Ishikawa (cell line): ENCODE data around the gene FAP.
A peak's percentile ranks its signal among the peaks of the same experiment; 100 is the strongest.

ENCODE experiments used
- CEBPB ChIP-seq: IDR thresholded peaks from 2 replicates; pipeline ENCODE4 v1.6.1; 2012
- CREB1 ChIP-seq: IDR thresholded peaks from 2 replicates; pipeline ENCODE4 v1.6.1; 2012; ENCODE audit warnings: low read depth
- EGR1 ChIP-seq: IDR thresholded peaks from 2 replicates; pipeline ENCODE4 v1.6.1; 2012
- EP300 ChIP-seq: IDR thresholded peaks from 2 replicates; pipeline ENCODE4 v1.6.1; 2012; ENCODE audit warnings: borderline replicate concordance
- FOXM1 ChIP-seq: IDR thresholded peaks from 2 replicates; pipeline ENCODE4 v1.6.1; 2012; ENCODE audit warnings: low read depth, borderline replicate concordance
- NFIC ChIP-seq: IDR thresholded peaks from 2 replicates; pipeline ENCODE4 v1.6.1; 2012
- RAD21 ChIP-seq: IDR thresholded peaks from 2 replicates; pipeline ENCODE4 v1.6.1; 2012; ENCODE audit warnings: low read depth
- TAF1 ChIP-seq: IDR thresholded peaks from 2 replicates; pipeline ENCODE4 v1.6.1; 2012; ENCODE audit warnings: low read depth, mild to moderate bottlenecking
- TCF12 ChIP-seq: IDR thresholded peaks from 2 replicates; pipeline ENCODE4 v1.6.1; 2012; ENCODE audit warnings: low read depth
- TEAD4 ChIP-seq: IDR thresholded peaks from 2 replicates; pipeline ENCODE4 v1.6.1; 2012
- ZBTB7A ChIP-seq: IDR thresholded peaks from 2 replicates; pipeline ENCODE4 v1.6.1; 2012; ENCODE audit warnings: low read depth
- TF ChIP-seq, protein P1 (sequence below): IDR thresholded peaks from 2 replicates; pipeline ENCODE4 v1.6.1; 2012
- TF ChIP-seq, protein P2 (sequence below): IDR thresholded peaks from 2 replicates; pipeline ENCODE4 v1.6.1; 2012
- TF ChIP-seq, protein P3 (sequence below): IDR thresholded peaks from 2 replicates; pipeline ENCODE4 v1.6.1; 2012; ENCODE audit warnings: low read depth, mild to moderate bottlenecking

FAP gene

DNA sequence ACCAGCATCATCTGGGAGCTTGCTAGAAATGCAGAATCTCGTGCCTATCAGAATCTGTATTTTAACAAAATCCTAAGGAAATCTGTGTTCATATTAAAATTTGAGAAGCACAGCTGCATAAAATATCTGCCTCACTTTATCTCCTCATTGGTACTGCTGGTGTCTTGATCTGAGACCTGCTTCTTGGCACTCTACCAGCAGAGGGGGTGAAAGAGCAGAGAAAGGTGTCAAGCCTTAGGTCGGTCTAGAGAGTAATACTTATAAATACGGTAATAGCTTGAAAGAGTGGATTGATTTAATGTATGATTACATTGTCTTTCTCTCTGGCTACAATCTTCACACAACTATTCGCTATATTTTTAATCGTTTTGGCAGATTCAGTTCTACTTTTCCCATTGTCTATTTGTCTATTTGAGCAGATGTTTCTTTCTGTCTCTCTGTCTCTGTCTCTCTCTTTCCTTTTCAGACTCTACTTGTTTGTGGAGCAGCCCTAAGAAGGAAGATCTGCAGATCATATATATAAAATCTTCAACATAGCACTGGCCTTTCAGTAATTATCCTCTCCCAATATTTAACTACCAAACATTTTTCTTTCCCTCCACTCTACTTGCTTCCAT is 89.5 kb downstream of the FAP start:
- TF ChIP-seq ZBTB7A, result no peak
- peak; percentile 62; the same call in 1 of the 2 replicates for TF ChIP-seq RAD21
- TF ChIP-seq, protein P1, sequence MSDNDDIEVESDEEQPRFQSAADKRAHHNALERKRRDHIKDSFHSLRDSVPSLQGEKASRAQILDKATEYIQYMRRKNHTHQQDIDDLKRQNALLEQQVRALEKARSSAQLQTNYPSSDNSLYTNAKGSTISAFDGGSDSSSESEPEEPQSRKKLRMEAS, result no peak

DNA sequence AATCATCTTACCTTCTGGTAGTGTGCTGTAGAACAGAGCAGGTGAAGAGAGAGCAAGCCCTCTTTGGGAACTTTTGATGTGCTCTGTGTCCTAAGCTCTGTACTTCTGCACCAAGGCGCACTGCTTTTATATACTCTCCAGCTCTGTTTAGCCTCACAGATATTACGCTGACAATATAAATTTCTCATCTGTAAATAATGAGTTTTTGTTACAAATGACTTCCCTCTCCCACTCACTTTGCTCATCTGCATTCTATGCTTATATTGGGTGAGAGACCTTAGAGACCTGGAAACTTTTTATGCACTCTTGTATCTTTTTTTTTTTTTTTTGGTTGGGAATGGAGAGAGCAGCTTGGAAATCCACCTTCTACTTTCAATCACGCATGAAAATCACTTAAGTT is 91.1 kb downstream of the FAP start, which contains the start of gene GCG:
Gene GCG, minus strand, starts transcription at position 101 of the 400 bp plus-strand sequence. CDS start 3,069 bp downstream, outside the sequence.
- TF ChIP-seq RAD21 (no peak), CREB1 (no peak), EP300 (no peak), TAF1 (no peak), TCF12 (no peak), EGR1 (no peak), FOXM1 (no peak), CEBPB (no peak), NFIC (no peak), ZBTB7A (no peak), TEAD4 (no peak)
- TF ChIP-seq, protein P1, result no peak
- TF ChIP-seq, protein P2, sequence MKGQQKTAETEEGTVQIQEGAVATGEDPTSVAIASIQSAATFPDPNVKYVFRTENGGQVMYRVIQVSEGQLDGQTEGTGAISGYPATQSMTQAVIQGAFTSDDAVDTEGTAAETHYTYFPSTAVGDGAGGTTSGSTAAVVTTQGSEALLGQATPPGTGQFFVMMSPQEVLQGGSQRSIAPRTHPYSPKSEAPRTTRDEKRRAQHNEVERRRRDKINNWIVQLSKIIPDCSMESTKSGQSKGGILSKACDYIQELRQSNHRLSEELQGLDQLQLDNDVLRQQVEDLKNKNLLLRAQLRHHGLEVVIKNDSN, result no peak
- TF ChIP-seq, protein P3, sequence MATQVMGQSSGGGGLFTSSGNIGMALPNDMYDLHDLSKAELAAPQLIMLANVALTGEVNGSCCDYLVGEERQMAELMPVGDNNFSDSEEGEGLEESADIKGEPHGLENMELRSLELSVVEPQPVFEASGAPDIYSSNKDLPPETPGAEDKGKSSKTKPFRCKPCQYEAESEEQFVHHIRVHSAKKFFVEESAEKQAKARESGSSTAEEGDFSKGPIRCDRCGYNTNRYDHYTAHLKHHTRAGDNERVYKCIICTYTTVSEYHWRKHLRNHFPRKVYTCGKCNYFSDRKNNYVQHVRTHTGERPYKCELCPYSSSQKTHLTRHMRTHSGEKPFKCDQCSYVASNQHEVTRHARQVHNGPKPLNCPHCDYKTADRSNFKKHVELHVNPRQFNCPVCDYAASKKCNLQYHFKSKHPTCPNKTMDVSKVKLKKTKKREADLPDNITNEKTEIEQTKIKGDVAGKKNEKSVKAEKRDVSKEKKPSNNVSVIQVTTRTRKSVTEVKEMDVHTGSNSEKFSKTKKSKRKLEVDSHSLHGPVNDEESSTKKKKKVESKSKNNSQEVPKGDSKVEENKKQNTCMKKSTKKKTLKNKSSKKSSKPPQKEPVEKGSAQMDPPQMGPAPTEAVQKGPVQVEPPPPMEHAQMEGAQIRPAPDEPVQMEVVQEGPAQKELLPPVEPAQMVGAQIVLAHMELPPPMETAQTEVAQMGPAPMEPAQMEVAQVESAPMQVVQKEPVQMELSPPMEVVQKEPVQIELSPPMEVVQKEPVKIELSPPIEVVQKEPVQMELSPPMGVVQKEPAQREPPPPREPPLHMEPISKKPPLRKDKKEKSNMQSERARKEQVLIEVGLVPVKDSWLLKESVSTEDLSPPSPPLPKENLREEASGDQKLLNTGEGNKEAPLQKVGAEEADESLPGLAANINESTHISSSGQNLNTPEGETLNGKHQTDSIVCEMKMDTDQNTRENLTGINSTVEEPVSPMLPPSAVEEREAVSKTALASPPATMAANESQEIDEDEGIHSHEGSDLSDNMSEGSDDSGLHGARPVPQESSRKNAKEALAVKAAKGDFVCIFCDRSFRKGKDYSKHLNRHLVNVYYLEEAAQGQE, result no peak

DNA sequence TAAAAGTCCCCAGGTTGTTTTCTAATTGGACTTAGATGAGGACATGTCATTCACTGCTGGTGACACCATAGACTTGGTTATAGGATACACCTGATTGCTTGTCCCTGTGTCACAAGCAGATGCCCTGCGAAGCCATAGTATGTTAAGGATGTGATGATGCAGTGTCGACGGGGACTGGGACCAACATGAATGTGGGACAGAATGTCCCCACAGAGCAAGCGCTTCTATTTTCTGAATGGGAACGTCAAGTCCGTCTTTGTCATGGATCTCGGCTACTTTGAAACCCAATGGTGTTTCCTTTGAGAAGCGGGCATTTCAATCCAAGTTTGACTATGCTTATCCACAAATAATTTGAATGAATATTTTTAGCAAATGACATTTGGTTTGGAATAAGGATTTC is 93.3 kb downstream of the FAP start:
- TF ChIP-seq ZBTB7A (no peak), NFIC (no peak), TEAD4 (no peak), FOXM1 (no peak), EGR1 (no peak)
- TF ChIP-seq, protein P3, result no peak
- TF ChIP-seq, protein P2, result no peak

DNA sequence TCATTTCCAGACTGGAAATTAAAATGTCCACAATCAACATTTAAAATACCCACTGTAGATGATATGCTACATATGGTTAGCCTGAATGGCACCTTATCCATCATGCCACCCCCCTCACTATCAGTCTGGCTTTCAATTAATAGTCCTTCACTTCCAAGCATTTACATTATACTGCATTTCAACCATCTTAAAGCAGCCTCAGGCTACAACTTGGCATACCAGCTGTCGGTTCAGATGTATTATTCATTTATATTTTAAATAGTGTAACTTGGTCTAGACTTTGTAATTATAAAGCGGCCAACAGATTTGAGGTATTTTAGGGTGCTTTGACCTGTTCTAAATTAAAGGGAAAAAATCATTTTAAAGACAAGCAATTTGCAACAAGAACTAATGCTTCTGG is 93.8 kb downstream of the FAP start:
- TF ChIP-seq FOXM1, result no peak

DNA sequence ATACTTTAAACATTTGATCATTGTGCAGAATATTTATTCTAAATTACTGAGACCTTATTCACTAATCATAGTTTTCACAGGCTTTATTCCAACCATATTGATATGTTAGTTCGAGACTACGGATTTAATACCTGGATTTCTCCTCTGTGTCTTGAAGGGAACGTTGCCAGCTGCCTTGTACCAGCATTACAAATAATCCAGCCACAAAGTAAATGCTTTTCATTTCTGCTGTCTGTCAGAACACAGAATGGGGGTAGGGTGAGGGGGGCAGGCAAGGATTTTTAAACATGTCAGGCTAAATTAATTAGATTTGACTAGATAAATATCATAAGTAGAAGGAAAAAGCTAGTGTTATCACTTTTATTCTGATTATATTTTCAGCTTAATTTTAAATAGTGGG is 94.3 kb downstream of the FAP start:
- TF ChIP-seq ZBTB7A, result no peak
- no peak for TF ChIP-seq EP300
- TF ChIP-seq, protein P2, result no peak
- TF ChIP-seq, protein P3, result no peak
